HepG2 (cell line): ENCODE measurements around the gene DHX8. TPM values are rescaled to one million over a fixed set of nuclear protein-coding genes. Genes with fewer than 3 reads are reported as not detected.

Source experiments
- ARHGAP35 ChIP-seq: sonication (generic); formaldehyde crosslinking; IDR thresholded peaks from 2 replicates; pipeline ENCODE4 v1.9.0; 2022; ENCODE audit warnings: mild to moderate bottlenecking, inconsistent platforms, moderate library complexity, missing genetic modification reagents, borderline replicate concordance
- ARNT2 ChIP-seq: sonication (generic); formaldehyde crosslinking; IDR thresholded peaks from 2 replicates; pipeline ENCODE4 v1.8.0; 2022; ENCODE audit warnings: mild to moderate bottlenecking, low read depth, missing genetic modification reagents, moderate library complexity
- FOSL2 ChIP-seq: sonication (generic); formaldehyde crosslinking; IDR thresholded peaks from 2 replicates; pipeline ENCODE4 v1.4.0; 2020; ENCODE audit warnings: missing genetic modification reagents
- IRF1 ChIP-seq: sonication (generic); formaldehyde crosslinking; IDR thresholded peaks from 2 replicates; pipeline ENCODE4 v1.4.0; 2020; ENCODE audit warnings: low read depth, mild to moderate bottlenecking, missing genetic modification reagents
- KAT8 ChIP-seq: IDR thresholded peaks from 2 replicates; pipeline ENCODE4 v1.6.1; 2016; ENCODE audit warnings: missing genetic modification reagents, missing compliant biosample characterization
- LBX2 ChIP-seq: sonication (generic); formaldehyde crosslinking; IDR thresholded peaks from 2 replicates; pipeline ENCODE4 v1.5.0; 2020; ENCODE audit warnings: missing genetic modification reagents, mild to moderate bottlenecking, borderline replicate concordance
- LCORL ChIP-seq, 2 experiments: fragments of 450-650 bp in 1 of 2; sonication (generic) in 1 of 2; formaldehyde crosslinking in 1 of 2; IDR thresholded peaks; 2 replicates each; pipeline versions ENCODE4 v1.5.0 to v1.6.1; 2017 to 2020; ENCODE audit warnings: antibody characterized with exemption in 1 of 2, missing genetic modification reagents in 1 of 2
- MED8 ChIP-seq: sonication (generic); formaldehyde crosslinking; IDR thresholded peaks from 2 replicates; pipeline ENCODE4 v1.8.1; 2023; ENCODE audit warnings: mild to moderate bottlenecking, missing genetic modification reagents; ENCODE audit not compliant: insufficient replicate concordance
- POLR2G ChIP-seq: fragments of 200-400 bp; formaldehyde crosslinking; IDR thresholded peaks from 2 replicates; pipeline ENCODE4 v1.6.1; 2018; ENCODE audit warnings: mild to moderate bottlenecking, low read depth, low read length, moderate library complexity
- RARG ChIP-seq: sonication (generic); formaldehyde crosslinking; IDR thresholded peaks from 2 replicates; pipeline ENCODE4 v1.4.0; 2020; ENCODE audit warnings: low read depth, mild to moderate bottlenecking, missing genetic modification reagents
- RORA ChIP-seq: sonication (generic); formaldehyde crosslinking; IDR thresholded peaks from 2 replicates; pipeline ENCODE4 v1.5.0; 2020; ENCODE audit warnings: mild to moderate bottlenecking, missing genetic modification reagents, moderate library complexity
- SMC3 ChIP-seq: IDR thresholded peaks from 2 replicates; pipeline ENCODE4 v1.6.1; 2011; ENCODE audit warnings: low read length, improper control_type of control experiment
- STAT6 ChIP-seq: sonication (generic); formaldehyde crosslinking; IDR thresholded peaks from 2 replicates; pipeline ENCODE4 v1.4.0; 2020; ENCODE audit warnings: missing genetic modification reagents, mild to moderate bottlenecking, borderline replicate concordance
- TFDP1 ChIP-seq: IDR thresholded peaks from 2 replicates; pipeline ENCODE4 v1.6.1; 2016; ENCODE audit warnings: missing compliant biosample characterization, missing genetic modification reagents, borderline replicate concordance
- TGIF2 ChIP-seq: IDR thresholded peaks from 2 replicates; pipeline ENCODE4 v1.6.1; 2016; ENCODE audit warnings: control low read depth, missing compliant biosample characterization
- ZFP41 ChIP-seq: sonication (generic); formaldehyde crosslinking; IDR thresholded peaks from 2 replicates; pipeline ENCODE4 v1.4.0; 2020; ENCODE audit warnings: mild to moderate bottlenecking, missing genetic modification reagents, borderline replicate concordance
- ZNF124 ChIP-seq: sonication (generic); formaldehyde crosslinking; IDR thresholded peaks from 2 replicates; pipeline ENCODE4 v1.4.0; 2020; ENCODE audit warnings: missing genetic modification reagents
- ZNF224 ChIP-seq: sonication (generic); formaldehyde crosslinking; IDR thresholded peaks from 2 replicates; pipeline ENCODE4 v1.5.0; 2020; ENCODE audit warnings: mild to moderate bottlenecking, missing genetic modification reagents
- ZNF3 ChIP-seq: IDR thresholded peaks from 2 replicates; pipeline ENCODE4 v1.7.0; 2017; ENCODE audit warnings: inconsistent platforms
- ZNF343 ChIP-seq: sonication (generic); formaldehyde crosslinking; IDR thresholded peaks from 2 replicates; pipeline ENCODE4 v1.4.0; 2020; ENCODE audit warnings: mild to moderate bottlenecking, missing genetic modification reagents
- ZNF562 ChIP-seq: sonication (generic); formaldehyde crosslinking; IDR thresholded peaks from 2 replicates; pipeline ENCODE4 v1.8.0; 2022; ENCODE audit warnings: missing genetic modification reagents, borderline replicate concordance
- ZNF580 ChIP-seq: IDR thresholded peaks from 2 replicates; pipeline ENCODE4 v1.6.1; 2016; ENCODE audit warnings: low read depth, borderline replicate concordance
- ZNF766 ChIP-seq: sonication (generic); formaldehyde crosslinking; IDR thresholded peaks from 2 replicates; pipeline ENCODE4 v1.5.0; 2020; ENCODE audit warnings: missing genetic modification reagents, borderline replicate concordance
- polyA plus RNA-seq, 8 experiments: library from polyadenylated mRNA; depleted of rRNA in 3 of 8; stranded (reverse) in 7 of 8; unstranded in 1 of 8; fragments of >200 nt; fragmentation: Illumina TruSeq in 4 of 8; extraction: Trizol in 4 of 8; gene quantifications; 2 replicates each; pipeline versions ENCODE4 v1.2.1 to v1.2.3, GENCODE V29; 2011 to 2016; ENCODE audit warnings: low read depth in 4 of 8, missing spikeins in 1 of 8, mixed read lengths in 1 of 8; ENCODE audit not compliant: insufficient read depth in 1 of 8
- total RNA-seq, 5 experiments: library from RNA; depleted of rRNA; stranded (reverse); fragments of >200 nt; fragmentation: Illumina TruSeq; extraction: Trizol; gene quantifications; 2 replicates each; pipeline ENCODE4 v1.2.3, GENCODE V29; 2016; ENCODE audit warnings: low read depth in 1 of 5

DHX8 gene
- total and polyA plus RNA-seq, 2 of the 13 experiments (the other 11 are each of a cell fraction or from before 2014, with no cell fraction given), result 24.8 to 48.9 TPM

DNA sequence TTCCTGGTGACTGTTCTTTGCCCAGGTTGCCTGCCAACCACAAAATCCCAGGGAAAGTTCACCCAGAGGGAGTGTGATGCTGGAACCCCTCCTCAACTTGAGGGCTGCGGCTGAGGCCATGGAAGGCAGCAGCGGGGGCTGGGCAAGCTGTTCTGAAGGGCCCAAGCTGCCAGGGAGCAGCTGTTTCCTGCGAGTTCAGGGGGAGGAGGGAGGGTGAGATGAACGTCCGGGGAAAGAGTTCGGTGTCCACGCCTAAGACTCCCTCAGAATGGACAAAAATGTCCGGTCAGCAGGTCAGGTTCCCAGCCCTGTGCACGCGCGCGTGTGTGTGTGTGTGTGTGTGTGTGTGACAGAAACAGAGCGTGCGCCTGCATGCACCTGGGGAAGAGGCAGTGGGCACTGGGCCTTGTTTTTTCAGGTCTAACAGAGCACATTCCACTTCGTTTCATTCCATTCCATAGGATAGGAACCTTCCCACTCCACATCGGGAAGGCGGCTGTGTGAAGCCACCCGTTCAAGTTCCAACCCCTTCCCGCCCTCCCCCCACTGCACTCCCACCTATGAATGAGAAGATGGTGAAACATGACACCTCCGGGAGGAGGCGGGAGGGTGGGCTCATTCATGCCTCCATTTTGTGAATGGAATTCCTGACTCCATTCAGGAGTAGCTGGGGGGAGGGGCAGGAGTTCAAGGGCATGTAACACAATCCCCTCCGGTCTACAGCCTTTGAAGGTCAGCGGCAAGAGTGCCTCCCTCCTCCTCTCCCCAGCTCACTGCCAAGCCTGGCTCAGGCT is 46.7 kb downstream of the DHX8 start (continued):
- peak; percentile 98 for TF ChIP-seq ZNF343 (CRISPR knock-in tag)
- TF ChIP-seq ZFP41 (CRISPR knock-in tag), result no peak; the same call in 1 of the 2 replicates
- peak; percentile 91 for TF ChIP-seq TGIF2 (CRISPR knock-in tag)
- TF ChIP-seq MED8, result peak; percentile 98
- peak; percentile 56; the same call in 1 of the 2 replicates for TF ChIP-seq STAT6
- peak; percentile 63; the same call in 1 of the 2 replicates for TF ChIP-seq ARNT2 (CRISPR knock-in tag)
- TF ChIP-seq LBX2 (CRISPR knock-in tag), result peak; percentile 82
- TF ChIP-seq ZNF562 (CRISPR knock-in tag), result no peak
- peak; percentile 91 for TF ChIP-seq FOSL2
- TF ChIP-seq RARG (CRISPR knock-in tag), result 0 out of 2 replicates have a peak, but pooled peaks have one; percentile 87
- peak; percentile 70 for TF ChIP-seq ARHGAP35 (CRISPR knock-in tag)
- TF ChIP-seq TFDP1 (CRISPR knock-in tag), result peak; percentile 82; the same call in 1 of the 2 replicates
- peak; percentile 37; the same call in 1 of the 2 replicates for TF ChIP-seq LCORL (IDR thresholded peaks at IDR 0.05)
- peak; percentile 98 for TF ChIP-seq LCORL (CRISPR knock-in tag; IDR thresholded peaks at IDR 0.05)
- TF ChIP-seq IRF1 (CRISPR knock-in tag), result 0 out of 2 replicates have a peak, but pooled peaks have one; percentile 76
- TF ChIP-seq ZNF766, result no peak
- TF ChIP-seq ZNF224, result no peak
- peak; percentile 98 for TF ChIP-seq KAT8 (CRISPR knock-in tag)
- peak; percentile 87 for TF ChIP-seq POLR2G
- TF ChIP-seq RORA, result no peak
- peak; percentile 29; the same call in 1 of the 2 replicates for TF ChIP-seq ZNF3 (CRISPR knock-in tag)
- peak; percentile 96 for TF ChIP-seq ZNF580 (CRISPR knock-in tag)
- no peak for TF ChIP-seq SMC3
- TF ChIP-seq ZNF124 (CRISPR knock-in tag), result no peak; the same call in 1 of the 2 replicates
